Sigmoid colon (tissue), 4 donors: ENCODE measurements around the gene NSUN7.

Experiments
- EP300 ChIP-seq, 4 donors: sonication (generic); formaldehyde crosslinking; IDR thresholded peaks; one replicate each; pipeline ENCODE4 v1.6.1; 2017; ENCODE audit warnings: antibody characterized with exemption in 4 of 4
- POLR2A ChIP-seq, 2 donors: fragments of 450-650 bp; IDR thresholded peaks; one replicate each; pipeline ENCODE4 v1.6.1; 2016; ENCODE audit warnings: antibody characterized with exemption in 2 of 2, mild to moderate bottlenecking in 2 of 2, moderate library complexity in 2 of 2
- POLR2AphosphoS5 ChIP-seq, 4 donors: sonication (generic); formaldehyde crosslinking; IDR thresholded peaks; one replicate each; pipeline ENCODE4 v1.6.1; 2017; ENCODE audit warnings: antibody characterized with exemption in 4 of 4
- TF ChIP-seq, protein P1 (sequence below), 4 experiments: fragments of 450-650 bp in 3 of 4; fragments of 200-600 bp in 1 of 4; IDR thresholded peaks; one replicate each; pipeline ENCODE4 v1.5.1; 2016 to 2019; ENCODE audit warnings: antibody characterized with exemption in 4 of 4, mild to moderate bottlenecking in 3 of 4, moderate library complexity in 2 of 4

GRCh38 chr4:40718586-40718985 lies 31.2 kb upstream of the NSUN7 start:
- TF ChIP-seq POLR2A (IDR thresholded peaks at IDR 0.05), result no peak
- TF ChIP-seq, protein P1, sequence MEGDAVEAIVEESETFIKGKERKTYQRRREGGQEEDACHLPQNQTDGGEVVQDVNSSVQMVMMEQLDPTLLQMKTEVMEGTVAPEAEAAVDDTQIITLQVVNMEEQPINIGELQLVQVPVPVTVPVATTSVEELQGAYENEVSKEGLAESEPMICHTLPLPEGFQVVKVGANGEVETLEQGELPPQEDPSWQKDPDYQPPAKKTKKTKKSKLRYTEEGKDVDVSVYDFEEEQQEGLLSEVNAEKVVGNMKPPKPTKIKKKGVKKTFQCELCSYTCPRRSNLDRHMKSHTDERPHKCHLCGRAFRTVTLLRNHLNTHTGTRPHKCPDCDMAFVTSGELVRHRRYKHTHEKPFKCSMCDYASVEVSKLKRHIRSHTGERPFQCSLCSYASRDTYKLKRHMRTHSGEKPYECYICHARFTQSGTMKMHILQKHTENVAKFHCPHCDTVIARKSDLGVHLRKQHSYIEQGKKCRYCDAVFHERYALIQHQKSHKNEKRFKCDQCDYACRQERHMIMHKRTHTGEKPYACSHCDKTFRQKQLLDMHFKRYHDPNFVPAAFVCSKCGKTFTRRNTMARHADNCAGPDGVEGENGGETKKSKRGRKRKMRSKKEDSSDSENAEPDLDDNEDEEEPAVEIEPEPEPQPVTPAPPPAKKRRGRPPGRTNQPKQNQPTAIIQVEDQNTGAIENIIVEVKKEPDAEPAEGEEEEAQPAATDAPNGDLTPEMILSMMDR (IDR thresholded peaks at IDR 0.05), result no peak
- TF ChIP-seq POLR2AphosphoS5 (IDR thresholded peaks at IDR 0.05), result no peak
- TF ChIP-seq EP300 (IDR thresholded peaks at IDR 0.05), result no peak
